OCI-LY1 (cell line): ENCODE data around the gene TARS3.

Experiments used
- H2AFZ ChIP-seq: fragments of 200-600 bp; sonication (generic), shearing (Covaris generic); 2 replicates; pipeline ENCODE4 v1.6.0; 2014; ENCODE audit warnings: antibody characterized with exemption, mild to moderate bottlenecking, low read length
- H3F3A ChIP-seq: fragments of 200-600 bp; sonication (generic), shearing (Covaris generic); 2 replicates; pipeline ENCODE4 v1.6.0; 2014; ENCODE audit warnings: mild to moderate bottlenecking, antibody characterized with exemption, low read length, moderate library complexity; ENCODE audit not compliant: insufficient read depth
- H3K27ac ChIP-seq: fragments of 200-600 bp; sonication (generic); 2 replicates; pipeline ENCODE4 v1.5.1; 2014; ENCODE audit warnings: low read length, mixed run types, mild to moderate bottlenecking, low read depth; ENCODE audit not compliant: poor library complexity, severe bottlenecking
- H3K27me3 ChIP-seq: fragments of 200-600 bp; sonication (generic); 2 replicates; pipeline ENCODE4 v1.6.0; 2014; ENCODE audit warnings: antibody characterized with exemption, mild to moderate bottlenecking, low read length, moderate library complexity; ENCODE audit not compliant: insufficient read depth
- H3K36me3 ChIP-seq: fragments of 200-600 bp; sonication (generic); 2 replicates; pipeline ENCODE4 v1.6.1; 2014; ENCODE audit warnings: mild to moderate bottlenecking, antibody characterized with exemption, low read length, moderate library complexity, mixed read lengths; ENCODE audit not compliant: insufficient read depth
- H3K4me1 ChIP-seq: fragments of 200-600 bp; sonication (generic); 2 replicates; pipeline ENCODE4 v1.5.1; 2014; ENCODE audit warnings: mild to moderate bottlenecking, low read length, moderate library complexity; ENCODE audit not compliant: insufficient read depth, severe bottlenecking
- H3K4me2 ChIP-seq: fragments of 200-600 bp; sonication (generic), shearing (Covaris generic); 2 replicates; pipeline ENCODE4 v1.6.1; 2014; ENCODE audit warnings: low read length
- H3K4me3 ChIP-seq: fragments of 200-600 bp; sonication (generic); 2 replicates; pipeline ENCODE4 v1.5.1; 2014; ENCODE audit warnings: low read length, low read depth, mild to moderate bottlenecking, mixed read lengths; ENCODE audit not compliant: poor library complexity, severe bottlenecking
- H3K79me2 ChIP-seq: fragments of 200-600 bp; shearing (Covaris generic); 2 replicates; pipeline ENCODE4 v1.6.1; 2016; ENCODE audit warnings: mixed run types, low read length, mixed read lengths; ENCODE audit not compliant: insufficient read depth
- H3K9ac ChIP-seq: fragments of 200-600 bp; sonication (generic), shearing (Covaris generic); 2 replicates; pipeline ENCODE4 v1.6.1; 2014; ENCODE audit warnings: mild to moderate bottlenecking, low read length, mixed read lengths
- H3K9me2 ChIP-seq: fragments of 200-600 bp; sonication (generic), shearing (Covaris generic); 2 replicates; pipeline ENCODE4 v1.6.1; 2014; ENCODE audit warnings: low read depth, mild to moderate bottlenecking, low read length, mixed read lengths
- H3K9me3 ChIP-seq: fragments of 200-600 bp; shearing (Covaris generic); 2 replicates; pipeline ENCODE4 v1.6.1; 2014; ENCODE audit warnings: low read length, mixed read lengths
- H4K20me1 ChIP-seq: fragments of 200-600 bp; sonication (generic), shearing (Covaris generic); 2 replicates; pipeline ENCODE4 v1.6.0; 2016; ENCODE audit warnings: mild to moderate bottlenecking, low read length; ENCODE audit not compliant: insufficient read depth
- EZH2 ChIP-seq: fragments of 200-600 bp; sonication (generic), shearing (Covaris generic); IDR thresholded peaks from 2 replicates; pipeline ENCODE4 v1.8.0; 2017; ENCODE audit warnings: borderline replicate concordance, mixed run types, mild to moderate bottlenecking, antibody characterized with exemption, low read length, moderate library complexity, mixed read lengths
- TF ChIP-seq, protein P1 (sequence below): fragments of 200-600 bp; sonication (generic), shearing (Covaris generic); IDR thresholded peaks from 2 replicates; pipeline ENCODE4 v1.5.1; 2017; ENCODE audit warnings: mild to moderate bottlenecking, antibody characterized with exemption, low read length, moderate library complexity, mixed read lengths

Gene TARS3

DNA sequence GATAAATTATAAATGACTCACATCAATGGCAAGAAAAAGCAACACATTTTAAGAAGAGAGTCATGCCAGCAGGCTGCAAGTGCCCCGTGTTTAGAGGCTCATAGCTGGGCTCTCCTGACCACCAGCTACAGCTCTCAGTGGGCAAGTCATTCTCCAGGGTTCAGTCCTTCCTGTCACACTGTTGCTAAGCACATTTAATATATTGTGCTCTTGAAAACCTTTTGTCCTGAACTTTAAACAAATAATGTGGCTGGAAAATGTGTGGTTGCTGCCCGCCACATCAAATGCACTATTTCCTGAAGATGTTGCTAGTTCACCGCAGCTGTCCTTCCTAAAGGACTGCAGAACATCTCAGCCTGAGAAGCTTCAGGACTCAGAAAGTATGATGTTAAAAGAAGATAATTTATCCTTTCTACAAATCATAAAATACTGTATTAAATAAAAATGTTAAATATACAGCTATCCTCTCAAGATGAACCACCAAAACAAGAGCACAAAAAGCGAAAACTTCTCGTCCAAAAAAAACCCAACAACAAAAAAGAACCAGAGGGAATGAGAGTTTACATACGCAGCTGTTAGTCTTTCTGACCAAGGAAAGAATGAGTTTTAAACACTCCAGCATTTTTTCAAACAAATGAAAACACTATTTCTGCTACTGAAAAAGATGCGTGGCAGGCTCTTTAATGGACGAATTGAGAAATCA, 951 bp downstream of the TARS3 start:
- no peak overlapping the region for H3K27ac ChIP-seq
- H3K79me2 ChIP-seq, result no peaks in the 10 kb centered on the region
- H3K36me3 ChIP-seq, result no peaks in the 10 kb centered on the region; the same call in 1 of the 2 replicates
- H3K4me2 ChIP-seq, result peak overlapping the region; percentile 80; the same call in 1 of the 2 replicates
- H3K27me3 ChIP-seq, result peaks cover 8% of the 10 kb centered on the region; the same call in 1 of the 2 replicates
- no peaks in the 10 kb centered on the region for H4K20me1 ChIP-seq
- H3K4me3 ChIP-seq, result peak overlapping the region; percentile 62
- H3K9me2 ChIP-seq, result no peaks in the 10 kb centered on the region
- TF ChIP-seq, protein P1, sequence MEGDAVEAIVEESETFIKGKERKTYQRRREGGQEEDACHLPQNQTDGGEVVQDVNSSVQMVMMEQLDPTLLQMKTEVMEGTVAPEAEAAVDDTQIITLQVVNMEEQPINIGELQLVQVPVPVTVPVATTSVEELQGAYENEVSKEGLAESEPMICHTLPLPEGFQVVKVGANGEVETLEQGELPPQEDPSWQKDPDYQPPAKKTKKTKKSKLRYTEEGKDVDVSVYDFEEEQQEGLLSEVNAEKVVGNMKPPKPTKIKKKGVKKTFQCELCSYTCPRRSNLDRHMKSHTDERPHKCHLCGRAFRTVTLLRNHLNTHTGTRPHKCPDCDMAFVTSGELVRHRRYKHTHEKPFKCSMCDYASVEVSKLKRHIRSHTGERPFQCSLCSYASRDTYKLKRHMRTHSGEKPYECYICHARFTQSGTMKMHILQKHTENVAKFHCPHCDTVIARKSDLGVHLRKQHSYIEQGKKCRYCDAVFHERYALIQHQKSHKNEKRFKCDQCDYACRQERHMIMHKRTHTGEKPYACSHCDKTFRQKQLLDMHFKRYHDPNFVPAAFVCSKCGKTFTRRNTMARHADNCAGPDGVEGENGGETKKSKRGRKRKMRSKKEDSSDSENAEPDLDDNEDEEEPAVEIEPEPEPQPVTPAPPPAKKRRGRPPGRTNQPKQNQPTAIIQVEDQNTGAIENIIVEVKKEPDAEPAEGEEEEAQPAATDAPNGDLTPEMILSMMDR, result no peak
- TF ChIP-seq EZH2, result no peak
- 0 out of 2 replicates have a peak, but pooled peaks cover 3% of the 10 kb centered on the region for H3K9me3 ChIP-seq
- H3K9ac ChIP-seq, result no peak overlapping the region
- no peak overlapping the region for H2AFZ ChIP-seq
- H3K4me1 ChIP-seq, result peaks cover 17% of the 10 kb centered on the region
- H3F3A ChIP-seq, result no peaks in the 10 kb centered on the region

DNA sequence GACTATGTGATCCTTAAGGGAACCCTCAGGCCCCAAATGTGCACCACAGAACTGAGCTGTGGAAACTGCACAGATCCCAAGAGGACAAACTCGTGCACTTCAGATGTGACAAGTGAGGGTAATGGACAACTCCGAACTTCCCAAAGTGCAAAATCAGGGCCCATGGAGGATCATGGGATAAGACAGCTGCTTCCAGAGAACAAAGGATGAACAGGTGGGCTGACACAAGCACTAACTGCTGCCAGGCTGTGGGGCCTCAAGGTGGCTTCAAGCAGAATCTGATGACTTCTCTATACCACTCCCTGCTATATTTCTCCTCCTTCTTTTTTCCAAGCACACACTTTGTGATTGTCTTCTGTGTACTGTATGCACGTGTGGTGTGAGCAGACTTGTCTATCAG, 5.4 kb downstream of the TARS3 start:
- H4K20me1 ChIP-seq, result no peaks in the 10 kb centered on the region
- no peak overlapping the region for H3K9ac ChIP-seq
- H3F3A ChIP-seq, result no peaks in the 10 kb centered on the region
- no peak overlapping the region for H3K4me2 ChIP-seq
- H3K27ac ChIP-seq, result no peak overlapping the region
- peaks cover 8% of the 10 kb centered on the region; the same call in 1 of the 2 replicates for H3K27me3 ChIP-seq
- H3K36me3 ChIP-seq, result no peaks in the 10 kb centered on the region; the same call in 1 of the 2 replicates
- 0 out of 2 replicates have a peak, but pooled peaks cover 3% of the 10 kb centered on the region for H3K9me3 ChIP-seq
- H3K79me2 ChIP-seq, result no peaks in the 10 kb centered on the region
- no peak overlapping the region for H2AFZ ChIP-seq
- H3K4me1 ChIP-seq, result peaks cover 10% of the 10 kb centered on the region
- TF ChIP-seq EZH2, result no peak
- TF ChIP-seq, protein P1, result no peak
- H3K9me2 ChIP-seq, result no peaks in the 10 kb centered on the region
- H3K4me3 ChIP-seq, result no peak overlapping the region

DNA sequence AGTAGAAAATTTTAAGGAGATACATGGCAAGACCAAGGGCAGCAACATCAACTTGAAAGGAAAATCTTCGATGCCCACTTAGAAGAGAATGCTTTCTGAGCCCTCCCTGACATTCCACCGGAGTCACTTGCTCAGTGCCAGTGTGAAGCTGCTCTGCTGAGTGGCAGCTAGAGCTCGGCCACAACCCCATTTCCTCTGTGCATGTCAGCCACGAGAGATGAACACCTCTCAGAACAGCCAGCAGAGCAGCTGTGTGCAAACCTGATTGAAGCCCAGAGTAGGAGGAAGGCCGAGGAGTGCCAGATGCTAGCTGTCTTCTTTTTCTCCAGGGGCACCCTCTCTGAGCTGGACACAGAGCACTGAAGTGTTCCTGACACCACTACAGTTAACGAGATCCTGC, 12.2 kb downstream of the TARS3 start:
- Histone ChIP-seq H3K4me1 (no peaks in the 10 kb centered on the region), H3K27ac (no peak overlapping the region), H3K36me3 (no peaks in the 10 kb centered on the region), H3K9me3 (no peaks in the 10 kb centered on the region), H4K20me1 (no peaks in the 10 kb centered on the region), H3K79me2 (no peaks in the 10 kb centered on the region), H2AFZ (no peak overlapping the region), H3F3A (no peaks in the 10 kb centered on the region), H3K4me3 (no peak overlapping the region), H3K9ac (no peak overlapping the region), H3K4me2 (no peak overlapping the region), H3K27me3 (0 out of 2 replicates have a peak, but pooled peaks cover under 1% of the 10 kb centered on the region), H3K9me2 (no peaks in the 10 kb centered on the region)
- TF ChIP-seq, protein P1, result no peak
- TF ChIP-seq EZH2, result no peak
